Activated CD4-positive, CD25-positive, alpha-beta regulatory T cell treated with anti-CD3 and anti-CD28 coated beads, Interleukin-2, amount 50 U/mL, for 72 hours (primary cell): Measurements from ENCODE around the gene MYL11.

ENCODE experiments used
- DNase-seq: peaks from one replicate; pipeline ENCODE4 v3.0.0; 2021

Gene MYL11

GRCh38 chr16:30354423-30355143, 20.0 kb upstream of the MYL11 start:
- no peak for DNase-seq

DNA sequence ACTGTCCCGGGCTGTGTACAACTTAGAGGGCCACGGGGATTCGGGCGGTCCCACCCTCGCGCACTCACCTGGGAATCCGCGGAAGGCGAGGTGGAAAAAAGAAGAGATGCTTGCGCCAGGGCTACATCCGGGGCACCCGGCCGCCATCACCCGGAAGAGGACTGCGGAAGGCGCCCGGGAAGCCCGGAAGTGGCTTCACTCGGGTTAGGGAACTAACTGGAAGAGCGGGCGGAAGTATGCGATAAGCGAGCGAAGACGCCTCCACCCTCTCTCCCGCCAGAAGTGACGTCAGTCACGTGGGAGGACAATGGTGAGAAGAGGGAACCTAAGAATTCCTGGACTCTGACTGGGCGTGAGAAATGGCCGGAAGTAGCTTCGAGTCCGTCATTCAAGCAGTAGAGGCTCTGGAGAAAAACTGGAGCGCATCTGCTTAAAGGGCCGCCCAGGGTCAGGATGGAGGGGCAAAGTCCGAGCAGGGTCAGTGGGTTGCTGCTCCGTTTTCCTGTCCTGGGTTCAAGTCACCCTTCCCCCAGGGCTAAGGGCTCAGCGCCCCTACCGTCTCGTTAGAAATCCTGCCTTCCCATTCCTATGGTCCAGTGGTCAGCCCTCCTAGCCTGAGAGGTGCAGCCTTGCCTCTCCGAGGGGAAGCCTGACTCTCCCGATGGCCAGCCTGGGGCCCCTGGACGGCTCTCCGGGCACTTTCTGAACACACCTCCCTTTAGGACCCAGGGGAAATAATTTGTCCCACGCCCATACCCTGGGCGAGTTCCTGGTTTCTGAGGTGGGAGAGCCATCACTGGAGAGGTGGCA, 19.3 kb upstream of the MYL11 start, which contains the start of gene CD2BP2:
CD2BP2 (minus strand) TSS at position 165 of the 810 bp plus-strand sequence. CDS start 627 bp downstream, outside the sequence.
- peak; percentile 85 for DNase-seq

DNA sequence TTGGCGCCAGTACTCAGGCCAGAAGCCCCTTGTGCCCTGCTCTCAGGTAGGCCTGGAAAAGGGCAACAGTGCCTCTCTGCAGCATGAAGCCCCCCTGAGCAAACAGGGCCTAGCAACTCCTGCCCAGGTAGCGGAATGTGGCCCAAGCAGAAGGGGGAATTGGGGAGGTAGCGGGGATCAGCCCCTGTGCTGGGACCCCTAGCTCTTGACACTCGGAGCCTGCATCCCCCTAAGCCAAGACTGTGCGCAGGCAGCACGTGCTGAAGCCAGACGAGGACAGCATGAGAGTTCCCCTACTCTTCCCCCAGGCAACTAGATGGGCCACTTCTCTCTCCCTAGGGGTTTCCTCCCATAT, 18.7 kb upstream of the MYL11 start:
- DNase-seq, result no peak

DNA sequence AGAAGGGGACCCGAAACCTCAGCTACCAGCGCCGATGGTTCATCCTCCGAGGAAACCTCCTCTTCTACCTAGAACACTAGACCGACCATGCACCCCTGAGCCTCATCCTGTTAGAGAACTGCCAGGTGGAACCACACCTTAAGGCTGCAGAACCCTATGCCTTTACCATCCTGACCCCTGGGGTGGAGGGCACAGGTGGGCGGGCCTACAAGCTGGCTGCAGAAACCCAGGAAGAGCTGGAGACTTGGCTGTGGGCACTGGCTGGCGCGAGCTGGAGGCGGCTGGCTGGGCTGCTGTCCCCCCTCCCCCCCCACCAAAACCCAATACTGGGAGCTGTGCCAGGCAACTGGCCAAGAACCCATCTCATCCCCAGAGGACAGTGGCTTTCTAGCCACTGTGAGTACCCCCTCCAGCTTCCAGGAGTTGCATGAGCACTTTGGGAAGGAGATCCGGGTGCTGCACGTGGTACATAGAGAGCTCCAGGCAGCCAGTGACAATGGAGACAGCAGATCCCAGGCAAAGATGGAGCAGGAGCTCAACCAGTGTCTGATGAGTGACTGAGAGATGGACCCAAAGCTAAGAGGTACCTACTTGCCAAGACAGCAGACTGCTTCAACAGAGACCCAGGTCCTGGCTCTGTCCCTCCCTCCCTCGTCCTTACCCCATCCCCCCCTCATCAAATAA, 18.1 kb upstream of the MYL11 start:
- no peak for DNase-seq

GRCh38 chr16:30357085-30357714, 17.4 kb upstream of the MYL11 start:
- DNase-seq, result no peak

- no peak for DNase-seq
Observed at GRCh38 chr16:30357715-30358576, 16.7 kb upstream of the MYL11 start.

DNA sequence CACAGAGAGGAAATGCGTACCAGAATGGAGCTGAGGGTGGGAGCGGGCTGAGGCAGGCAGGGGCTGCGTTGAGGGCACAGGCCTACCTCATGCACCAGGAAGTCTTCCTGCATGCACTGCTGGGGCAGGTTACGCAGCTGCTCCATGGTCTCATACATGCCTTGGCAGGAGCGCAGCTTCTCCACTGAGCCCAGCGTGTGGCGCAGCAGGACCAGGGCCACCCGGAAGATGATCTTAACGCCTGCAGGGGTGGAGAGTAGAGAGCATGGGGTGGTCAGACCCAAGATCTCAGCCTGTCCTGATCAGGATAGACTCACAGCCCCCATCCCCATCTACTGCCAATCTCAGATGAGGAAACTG, 16.0 kb upstream of the MYL11 start:
- DNase-seq, result no peak

DNA sequence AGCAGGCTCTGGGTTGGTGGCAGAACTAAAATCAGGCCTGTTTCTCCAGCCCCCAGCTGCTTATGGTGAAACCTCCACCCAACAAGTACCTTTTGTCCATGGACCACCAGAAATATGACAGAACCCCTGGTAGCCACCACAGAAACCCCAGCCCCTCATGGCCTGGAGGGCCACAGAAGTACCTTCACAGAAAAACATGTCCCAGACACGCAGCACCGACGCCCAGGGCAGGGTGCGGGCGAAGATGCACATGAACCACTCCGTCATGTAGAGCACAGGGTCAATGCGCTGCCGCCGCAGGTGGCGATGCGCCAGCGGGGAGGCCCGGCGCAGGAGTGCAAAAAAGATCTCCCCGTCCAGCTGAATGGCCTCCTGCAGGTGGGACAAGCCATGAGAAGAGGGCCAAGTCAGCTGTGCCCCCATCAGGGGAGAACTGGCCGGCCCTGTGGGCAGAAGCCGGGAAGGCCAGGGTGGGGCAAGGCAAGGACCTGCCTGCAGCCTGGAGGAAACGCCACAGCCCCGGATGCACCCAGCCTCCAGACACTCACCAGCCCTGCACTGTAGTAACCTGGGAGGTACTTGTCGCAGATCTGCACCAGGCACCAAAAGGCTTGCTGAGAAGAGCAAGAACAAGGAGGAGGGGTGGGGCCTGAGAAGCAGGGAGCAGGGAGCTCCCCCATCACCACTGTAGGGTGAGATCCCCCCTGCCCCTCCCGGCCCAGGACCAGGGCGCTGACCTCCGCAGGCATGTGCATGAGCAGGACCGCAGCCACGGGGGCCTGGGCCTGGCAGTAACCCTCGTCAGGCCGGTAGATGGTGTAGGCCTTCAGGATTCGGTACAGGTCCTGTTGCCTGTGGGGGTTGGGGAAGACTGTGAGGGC, 15.4 kb upstream of the MYL11 start:
- DNase-seq, result no peak

GRCh38 chr16:30359871-30360170, 14.8 kb upstream of the MYL11 start:
- no peak for DNase-seq

DNA sequence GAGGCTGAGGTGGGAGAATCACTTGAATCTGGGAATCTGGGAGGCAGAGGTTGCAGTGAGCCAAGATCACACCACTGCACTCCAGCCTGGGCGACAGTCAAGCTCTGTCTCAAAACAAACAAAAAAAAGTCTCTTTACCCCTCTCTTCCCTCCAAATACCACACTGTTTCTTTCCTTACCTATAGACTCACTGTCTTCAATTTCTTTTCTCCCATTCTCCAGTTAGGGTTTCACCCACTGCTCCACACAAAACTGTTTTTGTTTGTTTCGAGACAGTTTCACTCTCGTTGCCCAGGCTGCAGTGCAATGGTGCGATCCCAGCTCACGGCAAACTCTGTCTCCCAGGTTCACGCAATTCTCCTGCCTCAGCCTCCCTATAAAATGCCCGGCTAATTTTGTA, 13.4 kb upstream of the MYL11 start:
- no peak for DNase-seq

DNA sequence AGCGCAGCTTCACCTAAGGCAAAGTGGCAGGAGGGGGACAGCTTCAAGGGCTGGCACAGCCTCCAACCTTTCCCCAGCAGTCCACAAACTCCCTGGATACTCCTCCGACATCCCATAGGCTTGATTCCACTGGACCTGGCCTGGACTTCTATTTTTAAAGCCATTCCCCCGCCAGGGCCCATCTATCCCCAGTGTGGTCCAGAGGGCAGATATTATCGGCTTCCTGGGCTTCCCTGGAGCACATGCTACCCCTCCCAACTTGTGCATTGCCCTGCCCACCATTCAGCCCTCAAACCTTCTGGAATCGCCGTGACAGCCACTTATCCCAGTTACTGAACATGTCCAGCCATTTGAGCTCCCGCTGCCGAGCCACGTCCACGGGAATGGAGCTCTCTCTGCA, 9.4 kb upstream of the MYL11 start:
- no peak for DNase-seq

DNA sequence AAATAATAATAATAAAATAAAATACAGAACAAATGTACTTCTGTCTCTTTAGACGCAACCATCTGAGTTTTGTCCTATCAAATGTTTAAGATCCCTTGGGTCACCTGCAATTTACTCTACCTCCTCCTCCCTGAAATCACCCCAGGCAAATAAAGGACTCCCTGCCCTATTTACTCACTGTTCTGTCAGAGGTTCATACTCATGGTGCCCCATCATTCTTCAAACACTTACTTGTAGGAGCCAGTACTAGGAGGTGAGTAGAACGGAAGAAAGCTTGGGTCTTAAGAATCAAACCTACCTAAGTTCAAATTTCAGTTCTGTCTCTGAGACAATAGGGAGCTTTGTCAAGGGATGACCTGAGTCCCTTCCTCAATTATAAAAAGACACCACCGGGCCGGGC, 8.1 kb upstream of the MYL11 start:
- no peak for DNase-seq

GRCh38 chr16:30367349-30368009, 7.1 kb upstream of the MYL11 start:
- no peak for DNase-seq

GRCh38 chr16:30368122-30368791, 6.3 kb upstream of the MYL11 start:
- no peak for DNase-seq

- no peak for DNase-seq
Observed at GRCh38 chr16:30368792-30369090, 5.9 kb upstream of the MYL11 start.

GRCh38 chr16:30369091-30369937, 5.3 kb upstream of the MYL11 start:
- no peak for DNase-seq

GRCh38 chr16:30369938-30370455, 4.6 kb upstream of the MYL11 start:
- DNase-seq, result no peak

DNA sequence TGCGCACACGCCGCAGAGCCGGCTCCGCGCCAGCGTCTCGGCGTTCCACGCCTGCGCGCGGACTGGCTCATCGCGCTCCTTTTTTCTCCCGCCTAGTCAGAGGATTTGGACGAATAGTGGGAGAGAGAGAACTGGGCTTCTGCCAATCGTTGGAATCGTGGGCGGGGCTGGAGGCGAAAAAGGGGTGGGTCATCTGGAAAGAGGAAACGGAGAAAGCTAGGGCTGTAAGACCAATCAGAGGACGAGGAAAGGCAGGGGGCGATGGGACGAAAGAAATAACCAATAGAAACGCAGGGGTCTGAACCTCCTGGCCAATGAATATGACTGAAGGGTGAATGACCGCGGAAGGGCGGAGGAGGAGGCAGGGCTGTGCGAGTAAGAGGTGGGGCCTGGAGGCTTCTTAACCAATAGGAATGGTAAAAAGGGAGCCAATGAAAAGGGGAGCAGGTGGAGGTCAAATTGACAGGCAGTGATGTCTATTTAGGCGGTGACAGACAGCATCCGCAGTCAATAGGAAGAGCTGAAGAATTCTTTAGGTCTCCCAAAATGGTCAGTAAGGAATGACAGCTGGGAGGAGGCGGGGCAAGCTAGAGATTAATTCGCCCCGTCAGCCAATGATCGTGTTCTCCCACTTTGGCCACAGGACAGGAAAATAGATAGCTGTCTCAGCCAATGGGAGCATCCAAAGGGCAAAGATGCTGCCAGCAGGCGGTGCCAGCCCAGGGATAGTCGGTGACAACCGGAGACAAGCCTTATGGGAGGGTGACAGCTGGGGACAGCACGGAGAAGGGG, 4.0 kb upstream of the MYL11 start, which contains the start of gene TBC1D10B:
TBC1D10B (minus strand) TSS at position 39 of the 792 bp plus-strand sequence. CDS start 311 bp downstream, outside the sequence.
- DNase-seq, result peak; percentile 96
